CD1c-positive myeloid dendritic cell (primary cell): ENCODE measurements around the gene IRAK1.

Source experiments
- DNase-seq: peaks from one replicate; pipeline ENCODE4 v3.0.0-alpha.2; 2016; ENCODE audit errors: extremely low spot score

Gene IRAK1

GRCh38 chrX:154020536-154021115 is 924 bp upstream of the IRAK1 start:
- peak; percentile 66 for DNase-seq

GRCh38 chrX:154019061-154019621 is 561 bp downstream of the IRAK1 start:
- DNase-seq: no peak

- no peak for DNase-seq
Observed at GRCh38 chrX:154018518-154019060, 1.1 kb downstream of the IRAK1 start.

- DNase-seq: no peak
Observed at GRCh38 chrX:154017766-154018517, 1.8 kb downstream of the IRAK1 start.

GRCh38 chrX:154016366-154017076 is 3.2 kb downstream of the IRAK1 start:
- DNase-seq: no peak

GRCh38 chrX:154015581-154016264 is 4.0 kb downstream of the IRAK1 start:
- no peak for DNase-seq

- DNase-seq: no peak
Observed at GRCh38 chrX:154014429-154015380, 5.0 kb downstream of the IRAK1 start.

GRCh38 chrX:154013614-154014360 is 5.9 kb downstream of the IRAK1 start:
- DNase-seq: peak; percentile 53

- no peak for DNase-seq
Observed at GRCh38 chrX:154013001-154013421, 6.7 kb downstream of the IRAK1 start.

- no peak for DNase-seq
Observed at GRCh38 chrX:154012336-154012991, 7.2 kb downstream of the IRAK1 start.

GRCh38 chrX:154011376-154012335 is 8.0 kb downstream of the IRAK1 start:
- no peak for DNase-seq

GRCh38 chrX:154010330-154011087 is 9.2 kb downstream of the IRAK1 start:
- peak; percentile 70 for DNase-seq

- no peak for DNase-seq
Observed at GRCh38 chrX:154008521-154008920, 11.2 kb downstream of the IRAK1 start.

- DNase-seq: no peak
Observed at GRCh38 chrX:154006947-154007346, 12.8 kb downstream of the IRAK1 start.

- DNase-seq: no peak
Observed at GRCh38 chrX:154004315-154004714, 15.4 kb downstream of the IRAK1 start.

- DNase-seq: peak; percentile 63
Observed at GRCh38 chrX:154002215-154002719, 17.4 kb downstream of the IRAK1 start.

- no peak for DNase-seq
Observed at GRCh38 chrX:154000051-154000450, 19.7 kb downstream of the IRAK1 start.
